ENCODE data around the gene GSTM4. TPM values are rescaled to one million over a fixed set of nuclear protein-coding genes. Genes with fewer than 3 reads are reported as not detected.
"Not testable (repeated sequence)": the region's sequence is repeated elsewhere in the genome, so short reads cannot be mapped to it uniquely, and the experiment has no call there.

Gene GSTM4
- total RNA-seq, 4 donors from 2014 or later: 64.9 to 104 (median 94.8) TPM

- in situ Hi-C loops (cut with MboI; ENCODE audit: low pct_ligation_motif_present in 1 of 4, low pct_unique_long_range_greater_than_20kb in 1 of 4, low sequenced_read_pairs in 3 of 4) (no loop called here), intact Hi-C loops (cut with DNase I; ENCODE audit: low total_unique reads) (no loop called here)
- no peak for DNase-seq
- Histone ChIP-seq H3K27me3 (no peaks in the 10 kb centered on the region), H3K4me3 (no peak overlapping the region), H3K36me3 (no peaks in the 10 kb centered on the region), H3K27ac (no peak overlapping the region), H3K9me3 (no peaks in the 10 kb centered on the region), H3K4me1 (no peaks in the 10 kb centered on the region)
- TF ChIP-seq CTCF (IDR thresholded peaks at IDR 0.05) (no peak), POLR2A (IDR thresholded peaks at IDR 0.05) (no peak), POLR2AphosphoS5 (IDR thresholded peaks at IDR 0.05) (no peak)
- 88% methylated on average over 4 of the region's 4 CpGs; no CpG with 5 or more reads in 1 of the 2 donors for WGBS, 2 donors (ENCODE audit: low coverage in 1 of 2)
Measured at GRCh38 chr1:109697066-109697465, 41.2 kb downstream of the GSTM4 start.

GRCh38 chr1:109697861-109698260 lies 42.0 kb downstream of the GSTM4 start:
- WGBS, 2 donors (ENCODE audit: low coverage in 1 of 2): 86% methylated on average over 4 of the region's 4 CpGs; no CpG with 5 or more reads in 1 of the 2 donors
- H3K9me3 ChIP-seq; H3K4me3 ChIP-seq; H3K27me3 ChIP-seq; DNase-seq; intact Hi-C loops (cut with DNase I; ENCODE audit: low total_unique reads); H3K4me1 ChIP-seq; H3K36me3 ChIP-seq; in situ Hi-C loops (cut with MboI; ENCODE audit: low pct_ligation_motif_present in 1 of 4, low pct_unique_long_range_greater_than_20kb in 1 of 4, low sequenced_read_pairs in 3 of 4); H3K27ac ChIP-seq: not testable (repeated sequence)

- H3K36me3 ChIP-seq; DNase-seq; H3K4me1 ChIP-seq; H3K27me3 ChIP-seq; H3K4me3 ChIP-seq; intact Hi-C loops (cut with DNase I; ENCODE audit: low total_unique reads); in situ Hi-C loops (cut with MboI; ENCODE audit: low pct_ligation_motif_present in 1 of 4, low pct_unique_long_range_greater_than_20kb in 1 of 4, low sequenced_read_pairs in 3 of 4); H3K9me3 ChIP-seq; H3K27ac ChIP-seq: not testable (repeated sequence)
- WGBS, 2 donors (ENCODE audit: low coverage in 1 of 2): 87 to 93% methylated on average over 3 of the region's 3 CpGs
Measured at GRCh38 chr1:109702940-109703339, 47.0 kb downstream of the GSTM4 start.

- no peaks in the 10 kb centered on the region for H3K36me3 ChIP-seq
- intact Hi-C loops (cut with DNase I; ENCODE audit: low total_unique reads) (no loop called here), in situ Hi-C loops (cut with MboI; ENCODE audit: low pct_ligation_motif_present in 1 of 4, low pct_unique_long_range_greater_than_20kb in 1 of 4, low sequenced_read_pairs in 3 of 4) (no loop called here)
- no peaks in the 10 kb centered on the region for H3K27me3 ChIP-seq
- 73 to 82% methylated on average over 8 of the region's 8 CpGs for WGBS, 2 donors (ENCODE audit: low coverage in 1 of 2)
- H3K9me3 ChIP-seq: no peaks in the 10 kb centered on the region
- no peak overlapping the region for H3K4me3 ChIP-seq
- no peaks in the 10 kb centered on the region for H3K4me1 ChIP-seq
- no peak overlapping the region for H3K27ac ChIP-seq
- TF ChIP-seq POLR2A (IDR thresholded peaks at IDR 0.05) (no peak), CTCF (IDR thresholded peaks at IDR 0.05) (no peak), POLR2AphosphoS5 (IDR thresholded peaks at IDR 0.05) (no peak), EP300 (IDR thresholded peaks at IDR 0.05; ENCODE audit: low read depth) (no peak)
- no peak for DNase-seq
Measured at GRCh38 chr1:109704173-109704572, 48.3 kb downstream of the GSTM4 start.

GRCh38 chr1:109705411-109705810 lies 49.5 kb downstream of the GSTM4 start:
- H3K4me1 ChIP-seq: no peaks in the 10 kb centered on the region
- in situ Hi-C loops (cut with MboI; ENCODE audit: low pct_ligation_motif_present in 1 of 4, low pct_unique_long_range_greater_than_20kb in 1 of 4, low sequenced_read_pairs in 3 of 4): no loop called here
- WGBS, 2 donors (ENCODE audit: low coverage in 1 of 2): 88 to 100% methylated on average over 1 to 4 of the region's 4 CpGs
- H3K4me3 ChIP-seq: no peak overlapping the region
- TF ChIP-seq CTCF (IDR thresholded peaks at IDR 0.05): no peak
- TF ChIP-seq EP300 (IDR thresholded peaks at IDR 0.05; ENCODE audit: low read depth): no peak
- no peak for TF ChIP-seq POLR2A (IDR thresholded peaks at IDR 0.05)
- no peak for TF ChIP-seq POLR2AphosphoS5 (IDR thresholded peaks at IDR 0.05)
- intact Hi-C loops (cut with DNase I; ENCODE audit: low total_unique reads): no loop called here
- H3K9me3 ChIP-seq: no peaks in the 10 kb centered on the region
- H3K27me3 ChIP-seq: no peaks in the 10 kb centered on the region
- H3K36me3 ChIP-seq: no peaks in the 10 kb centered on the region
- DNase-seq: no peak
- no peak overlapping the region for H3K27ac ChIP-seq

- in situ Hi-C loops (cut with MboI; ENCODE audit: low pct_ligation_motif_present in 1 of 4, low pct_unique_long_range_greater_than_20kb in 1 of 4, low sequenced_read_pairs in 3 of 4); H3K27me3 ChIP-seq; DNase-seq; H3K27ac ChIP-seq; H3K9me3 ChIP-seq; intact Hi-C loops (cut with DNase I; ENCODE audit: low total_unique reads); H3K4me1 ChIP-seq; H3K4me3 ChIP-seq; H3K36me3 ChIP-seq: not testable (repeated sequence)
- 73 to 81% methylated on average over 4 of the region's 4 CpGs for WGBS, 2 donors (ENCODE audit: low coverage in 1 of 2)
Measured at GRCh38 chr1:109708949-109709348, 53.0 kb downstream of the GSTM4 start.

GRCh38 chr1:109709822-109710221 lies 53.9 kb downstream of the GSTM4 start:
- H3K36me3 ChIP-seq; in situ Hi-C loops (cut with MboI; ENCODE audit: low pct_ligation_motif_present in 1 of 4, low pct_unique_long_range_greater_than_20kb in 1 of 4, low sequenced_read_pairs in 3 of 4); DNase-seq; H3K27ac ChIP-seq; intact Hi-C loops (cut with DNase I; ENCODE audit: low total_unique reads); H3K4me1 ChIP-seq; H3K4me3 ChIP-seq; H3K9me3 ChIP-seq; H3K27me3 ChIP-seq: not testable (repeated sequence)
